H7 (cell line): ENCODE results near the gene RASL12. TPM values are rescaled to one million over a fixed set of nuclear protein-coding genes. Genes with fewer than 3 reads are reported as not detected.
"Not testable (repeated sequence)": the region's sequence is repeated elsewhere in the genome, so short reads cannot be mapped to it uniquely, and the experiment has no call there.

Experiments
- DNase-seq: peaks from one replicate; pipeline ENCODE4 v3.0.0; 2012
- H3K27me3 ChIP-seq: 2 replicates; pipeline ENCODE4 v1.6.0; 2011; ENCODE audit warnings: mild to moderate bottlenecking, low read length; ENCODE audit not compliant: control insufficient read depth, insufficient read depth
- H3K36me3 ChIP-seq: replicated peaks from 2 replicates; pipeline ENCODE4 v1.5.1; 2011; ENCODE audit warnings: low read length; ENCODE audit not compliant: control insufficient read depth, insufficient read depth
- H3K4me3 ChIP-seq: 2 replicates; pipeline ENCODE4 v1.5.1; 2011; ENCODE audit warnings: low read depth, mild to moderate bottlenecking, control low read depth, low read length, moderate library complexity; ENCODE audit not compliant: insufficient read depth
- total RNA-seq: library from RNA; depleted of rRNA; stranded (reverse); fragments of >200 nt; shearing (Covaris generic); gene quantifications from 2 replicates; pipeline ENCODE4 v1.2.3, GENCODE V29; 2014; rRNA removed

The RASL12 gene
- total RNA-seq, 1 experiment from 2014 or later, result 22.1 TPM

GRCh38 chr15:65021488-65021887 is 46.3 kb downstream of the RASL12 start:
- Histone ChIP-seq H3K36me3 (peaks cover 7% of the 10 kb centered on the region), H3K4me3 (no peak overlapping the region), H3K27me3 (no peaks in the 10 kb centered on the region)
- DNase-seq, result no peak

GRCh38 chr15:65020419-65020818 is 47.4 kb downstream of the RASL12 start:
- peaks cover 7% of the 10 kb centered on the region for H3K36me3 ChIP-seq
- no peak for DNase-seq
- H3K27me3 ChIP-seq, result no peaks in the 10 kb centered on the region
- H3K4me3 ChIP-seq, result no peak overlapping the region

- not testable (repeated sequence) for H3K36me3 ChIP-seq
Observed at GRCh38 chr15:65011198-65011597, 56.6 kb downstream of the RASL12 start.

GRCh38 chr15:65008983-65009382 is 58.8 kb downstream of the RASL12 start:
- DNase-seq, result peak; percentile 40
- Histone ChIP-seq H3K27me3 (no peaks in the 10 kb centered on the region), H3K4me3 (no peak overlapping the region), H3K36me3 (no peaks in the 10 kb centered on the region; the same call in 1 of the 2 replicates)

More at GRCh38 chr15:65011198-65011597, 56.6 kb downstream of the RASL12 start:
- H3K4me3 ChIP-seq, DNase-seq, H3K27me3 ChIP-seq: not testable (repeated sequence)

GRCh38 chr15:65006876-65007275 is 60.9 kb downstream of the RASL12 start:
- H3K4me3 ChIP-seq, result no peak overlapping the region
- H3K36me3 ChIP-seq, result no peaks in the 10 kb centered on the region; the same call in 1 of the 2 replicates
- H3K27me3 ChIP-seq, result no peaks in the 10 kb centered on the region
- DNase-seq, result no peak

- H3K27me3 ChIP-seq, result no peaks in the 10 kb centered on the region
- no peak overlapping the region for H3K4me3 ChIP-seq
- no peak for DNase-seq
- H3K36me3 ChIP-seq, result no peaks in the 10 kb centered on the region; the same call in 1 of the 2 replicates
Observed at GRCh38 chr15:65004993-65005392, 62.8 kb downstream of the RASL12 start.

Other genes with a start within 250 kb of the RASL12 start
- gene PIF1, start 242.3 kb downstream of the RASL12 start, total RNA-seq, result 100 and 124 TPM in 2 replicates
- 14.5 and 17.0 TPM in 2 replicates for gene PLEKHO2, start 226.1 kb downstream of the RASL12 start, total RNA-seq
- gene ANKDD1A, start 156.1 kb downstream of the RASL12 start, total RNA-seq, result 4.8 and 4.9 TPM in 2 replicates
- 53.2 and 59.9 TPM in 2 replicates for gene SPG21, start 78.1 kb downstream of the RASL12 start, total RNA-seq
- gene MTFMT, start 38.4 kb downstream of the RASL12 start, total RNA-seq, result 28.2 and 32.3 TPM in 2 replicates
- gene SLC51B, start 22.6 kb downstream of the RASL12 start, total RNA-seq, result not detected in 2 replicates
- 0.17 TPM in 1 of 2 replicates, not detected in the other for gene KBTBD13, start 8.8 kb upstream of the RASL12 start, total RNA-seq
- gene UBAP1L, start 47.2 kb upstream of the RASL12 start, total RNA-seq, result 0.14 and 1.6 TPM in 2 replicates
- gene PDCD7, start 65.8 kb upstream of the RASL12 start, total RNA-seq, result 15.5 and 16.1 TPM in 2 replicates
- gene CLPX, start 117.4 kb upstream of the RASL12 start, total RNA-seq, result 34.2 and 58.3 TPM in 2 replicates
- gene CILP, start 143.5 kb upstream of the RASL12 start, total RNA-seq, result not detected in 2 replicates
- gene PARP16, start 218.9 kb upstream of the RASL12 start, total RNA-seq, result 5.9 and 11.3 TPM in 2 replicates
- not detected in 2 replicates for gene RNU5A-1, start 228.1 kb upstream of the RASL12 start, total RNA-seq
- not detected in 2 replicates for gene RNU5B-1, start 236.7 kb upstream of the RASL12 start, total RNA-seq